Nephron progenitor cell (in vitro differentiated cells): Measurements from ENCODE around the gene ACSM2A.
"Not testable (repeated sequence)": the region's sequence is repeated elsewhere in the genome, so short reads cannot be mapped to it uniquely, and the experiment has no call there.

Experiments used
- DNase-seq: peaks from one replicate; pipeline ENCODE4 v3.0.0; 2021
- H3K27ac Mint-ChIP-seq: 2 replicates; pipeline ENCODE4 v1.8.0; 2021; ENCODE audit warnings: mild to moderate bottlenecking, moderate library complexity, mixed read lengths
- H3K27me3 Mint-ChIP-seq: 2 replicates; pipeline ENCODE4 v1.8.0; 2021; ENCODE audit warnings: mild to moderate bottlenecking, low read depth, mixed read lengths; ENCODE audit not compliant: poor library complexity
- H3K36me3 Mint-ChIP-seq: 2 replicates; pipeline ENCODE4 v1.8.0; 2021; ENCODE audit warnings: low read depth, mixed read lengths
- H3K4me1 Mint-ChIP-seq: 2 replicates; pipeline ENCODE4 v1.8.0; 2021; ENCODE audit warnings: mixed read lengths
- H3K4me3 Mint-ChIP-seq: 2 replicates; pipeline ENCODE4 v1.8.0; 2021; ENCODE audit warnings: mild to moderate bottlenecking, moderate library complexity, mixed read lengths
- H3K9me3 Mint-ChIP-seq: 2 replicates; pipeline ENCODE4 v1.8.0; 2021; ENCODE audit warnings: mild to moderate bottlenecking, moderate library complexity, mixed read lengths
- CTCF ChIP-seq: fragments of 200-600 bp; sonication (generic); IDR thresholded peaks from 2 replicates; pipeline ENCODE4 v1.5.0; 2021; ENCODE audit warnings: antibody characterized with exemption

ACSM2A gene

GRCh38 chr16:20515688-20516090 lies 64.4 kb downstream of the ACSM2A start:
- peaks cover 34% of the 10 kb centered on the region for H3K27me3 Mint-ChIP-seq
- no peaks in the 10 kb centered on the region for H3K36me3 Mint-ChIP-seq
- no peaks in the 10 kb centered on the region for H3K4me1 Mint-ChIP-seq
- no peak overlapping the region for H3K27ac Mint-ChIP-seq
- no peak for TF ChIP-seq CTCF
- no peak overlapping the region for H3K4me3 Mint-ChIP-seq
- no peak for DNase-seq
- peaks cover 9% of the 10 kb centered on the region for H3K9me3 Mint-ChIP-seq

DNA sequence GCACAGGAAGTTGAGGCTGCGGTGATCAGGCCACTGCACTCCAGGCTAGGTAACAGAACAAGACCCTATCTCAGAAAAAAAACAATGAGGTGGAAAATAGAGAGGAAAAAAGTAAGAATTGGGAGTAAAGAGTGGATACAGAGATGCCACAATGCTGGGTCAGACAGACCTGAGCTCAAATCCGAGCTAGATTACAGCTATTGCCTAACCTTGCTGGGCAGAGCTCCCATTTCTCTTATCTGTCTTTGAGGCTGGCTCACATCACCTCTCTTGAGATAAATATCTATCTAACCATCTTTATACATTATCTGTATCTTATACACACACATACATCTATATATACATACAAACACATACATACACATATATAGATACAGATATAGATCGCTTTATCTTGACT lies 65.8 kb downstream of the ACSM2A start:
- H3K27me3 Mint-ChIP-seq: peaks cover 29% of the 10 kb centered on the region
- H3K27ac Mint-ChIP-seq: no peak overlapping the region
- DNase-seq: no peak
- H3K9me3 Mint-ChIP-seq: peaks cover 9% of the 10 kb centered on the region
- no peaks in the 10 kb centered on the region for H3K4me1 Mint-ChIP-seq
- H3K4me3 Mint-ChIP-seq: no peak overlapping the region
- H3K36me3 Mint-ChIP-seq: no peaks in the 10 kb centered on the region
- TF ChIP-seq CTCF: no peak

DNA sequence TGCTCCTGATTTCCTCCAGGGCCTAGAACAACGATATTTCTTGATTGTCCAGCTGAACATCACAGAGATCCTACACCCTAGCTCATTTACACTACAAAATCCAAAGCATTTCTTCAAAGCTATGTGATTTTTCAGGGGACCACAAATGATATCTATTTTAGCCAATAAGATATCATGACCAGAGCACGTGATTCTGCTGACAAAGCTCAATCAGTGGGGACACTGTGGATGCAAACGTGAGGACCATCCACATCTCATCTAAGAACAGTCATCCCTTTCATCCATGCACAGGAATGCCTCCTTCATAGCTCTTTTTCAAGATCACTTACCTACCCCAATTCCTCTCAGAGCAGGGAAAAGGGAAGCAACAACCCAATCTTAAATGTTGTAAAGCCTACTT lies 67.9 kb downstream of the ACSM2A start:
- H3K27me3 Mint-ChIP-seq: peaks cover 29% of the 10 kb centered on the region
- no peak overlapping the region for H3K4me3 Mint-ChIP-seq
- H3K27ac Mint-ChIP-seq: no peak overlapping the region
- DNase-seq: no peak
- no peaks in the 10 kb centered on the region for H3K36me3 Mint-ChIP-seq
- TF ChIP-seq CTCF: no peak
- peaks cover 9% of the 10 kb centered on the region for H3K9me3 Mint-ChIP-seq
- H3K4me1 Mint-ChIP-seq: no peaks in the 10 kb centered on the region

DNA sequence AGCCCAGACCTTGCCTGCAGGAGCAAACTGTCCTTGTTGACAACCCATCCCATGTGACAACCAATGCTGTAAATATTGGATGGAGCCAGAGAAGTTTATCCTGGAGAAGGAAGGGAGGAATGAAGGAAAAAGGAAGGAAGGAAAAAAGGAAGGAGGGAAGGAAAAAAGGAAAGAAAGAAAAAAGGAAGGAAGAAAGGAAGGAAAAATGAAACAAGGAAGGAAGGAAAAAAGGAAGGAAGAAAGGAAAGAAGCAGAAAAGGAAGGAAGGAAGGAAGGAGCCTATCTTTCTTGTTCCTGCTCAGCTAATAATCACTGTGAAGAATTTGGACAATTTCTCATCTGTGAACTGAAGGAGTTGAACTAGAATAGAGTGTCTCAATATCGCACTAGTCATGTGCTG lies 68.8 kb downstream of the ACSM2A start:
- Mint-ChIP-seq H3K27me3 (peaks cover 22% of the 10 kb centered on the region), H3K9me3 (peaks cover 5% of the 10 kb centered on the region), H3K27ac (no peak overlapping the region), H3K4me1 (no peaks in the 10 kb centered on the region), H3K4me3 (no peak overlapping the region), H3K36me3 (no peaks in the 10 kb centered on the region)
- DNase-seq: no peak
- TF ChIP-seq CTCF: no peak

DNA sequence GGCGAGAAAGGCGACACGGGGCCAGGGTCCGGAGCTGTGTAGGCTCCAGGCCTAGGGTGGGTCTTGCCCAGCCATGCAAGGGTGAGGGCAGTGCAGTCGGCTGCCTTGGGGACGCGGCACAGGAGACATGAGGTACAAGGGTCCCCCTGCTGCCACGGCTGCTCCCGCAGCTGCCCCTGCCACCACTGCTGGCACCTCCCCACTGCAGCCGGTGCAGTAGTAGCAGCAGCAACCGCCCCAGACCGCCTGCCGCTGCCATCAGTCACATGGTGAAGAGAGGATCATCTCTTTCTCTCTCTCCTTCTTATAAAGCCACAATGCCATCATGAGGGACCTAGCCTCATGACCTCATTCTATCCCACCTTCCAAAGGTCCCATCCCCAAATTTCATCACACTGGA lies 80.5 kb downstream of the ACSM2A start:
- H3K4me3 Mint-ChIP-seq, H3K36me3 Mint-ChIP-seq, H3K4me1 Mint-ChIP-seq, DNase-seq, H3K9me3 Mint-ChIP-seq, H3K27ac Mint-ChIP-seq: not testable (repeated sequence)
- H3K27me3 Mint-ChIP-seq: peaks cover 17% of the 10 kb centered on the region

GRCh38 chr16:20532284-20532792 lies 81.0 kb downstream of the ACSM2A start:
- H3K36me3 Mint-ChIP-seq, H3K9me3 Mint-ChIP-seq: not testable (repeated sequence)
- peaks cover 19% of the 10 kb centered on the region for H3K27me3 Mint-ChIP-seq

GRCh38 chr16:20536669-20537068 lies 85.3 kb downstream of the ACSM2A start:
- not testable (repeated sequence) for H3K27ac Mint-ChIP-seq, DNase-seq, H3K4me3 Mint-ChIP-seq, H3K9me3 Mint-ChIP-seq, H3K4me1 Mint-ChIP-seq, H3K36me3 Mint-ChIP-seq
- peaks cover 26% of the 10 kb centered on the region for H3K27me3 Mint-ChIP-seq

More at GRCh38 chr16:20532284-20532792, 81.0 kb downstream of the ACSM2A start:
- not testable (repeated sequence) for H3K27ac Mint-ChIP-seq, DNase-seq, H3K4me1 Mint-ChIP-seq, H3K4me3 Mint-ChIP-seq
